DMS79 (cell line): ENCODE data around the gene DLAT.
"Not testable (repeated sequence)": the region's sequence is repeated elsewhere in the genome, so short reads cannot be mapped to it uniquely, and the experiment has no call there.

Experiments
- DNase-seq: peaks from one replicate; lab custom pipeline; 2025; lab: John Stamatoyannopoulos, UW

DLAT gene

DNA sequence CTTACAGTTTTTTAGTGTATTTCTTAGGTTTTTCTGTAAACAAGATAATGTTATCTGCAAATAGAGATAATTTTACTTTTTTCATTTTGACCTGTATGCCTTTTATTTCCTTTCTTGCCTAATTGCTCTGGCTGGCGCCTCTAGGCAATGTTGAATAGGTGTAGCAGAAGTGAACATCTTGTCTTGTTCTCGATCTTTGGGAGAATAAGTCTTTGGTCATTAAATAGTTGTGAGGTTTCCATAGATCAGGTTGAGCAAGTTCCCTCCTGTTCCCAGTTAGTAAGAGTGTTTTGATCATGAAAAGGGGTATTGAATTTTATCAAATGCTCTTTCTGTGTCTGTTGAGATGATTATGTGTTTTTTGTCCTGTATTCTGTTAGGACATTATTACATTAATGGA is 24.6 kb downstream of the DLAT start:
- no peak for DNase-seq

DNA sequence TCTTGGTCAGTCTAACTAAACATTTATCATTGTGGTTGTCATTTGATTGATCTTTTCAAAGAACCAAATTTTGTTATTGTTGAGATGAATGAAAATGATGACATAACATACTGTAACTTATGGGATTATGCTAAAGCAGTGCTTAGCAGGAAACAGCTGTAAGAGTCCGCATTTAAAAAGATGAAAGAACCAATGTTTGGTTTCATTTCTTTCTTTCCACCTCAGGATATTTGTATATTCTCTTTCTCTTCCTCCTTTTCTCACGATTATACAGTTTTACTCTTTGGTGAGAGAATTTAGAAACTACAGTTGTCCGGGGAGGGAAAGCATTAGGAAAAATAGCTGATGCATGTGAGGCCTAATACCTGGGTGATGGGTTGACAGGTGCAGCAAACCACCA is 25.5 kb downstream of the DLAT start:
- no peak for DNase-seq

DNA sequence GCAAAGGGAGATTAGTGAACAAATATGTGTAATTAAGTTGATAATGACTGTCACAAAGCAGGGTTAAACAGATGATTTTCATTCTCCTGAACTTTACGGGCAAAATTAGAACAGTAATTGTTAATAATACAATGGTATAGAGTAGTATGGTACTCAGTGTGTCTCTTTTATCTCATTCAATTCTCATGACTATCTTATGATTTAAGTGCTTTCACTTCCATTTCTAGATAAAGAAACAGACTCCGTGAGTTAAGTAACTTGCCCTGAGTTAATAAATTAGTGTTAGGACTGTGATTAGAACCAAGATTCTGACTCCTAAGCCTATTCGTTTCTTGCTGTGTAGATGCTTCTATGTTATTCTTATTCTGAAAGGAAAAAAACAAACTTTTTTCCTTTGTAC is 26.6 kb downstream of the DLAT start:
- DNase-seq: no peak

DNA sequence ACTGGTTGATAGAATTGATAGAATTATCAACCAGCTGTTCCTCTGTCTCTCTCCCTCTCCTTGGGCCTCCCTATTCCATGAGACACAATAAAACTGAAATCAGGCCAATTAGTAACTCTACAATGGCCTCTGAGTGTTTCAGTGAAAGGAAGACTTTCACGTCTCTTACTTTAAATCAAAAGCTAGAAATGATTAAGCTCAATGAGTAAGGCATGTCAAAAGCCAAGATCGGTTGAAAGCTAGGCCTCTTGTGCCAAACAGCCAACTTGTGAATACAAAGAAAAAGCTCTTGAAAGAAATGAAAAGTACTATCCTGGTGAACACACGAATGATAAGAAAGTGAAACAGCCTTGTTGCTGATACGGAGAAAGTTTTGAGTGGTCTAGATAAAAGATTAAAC is 32.0 kb downstream of the DLAT start:
- no peak for DNase-seq

DNA sequence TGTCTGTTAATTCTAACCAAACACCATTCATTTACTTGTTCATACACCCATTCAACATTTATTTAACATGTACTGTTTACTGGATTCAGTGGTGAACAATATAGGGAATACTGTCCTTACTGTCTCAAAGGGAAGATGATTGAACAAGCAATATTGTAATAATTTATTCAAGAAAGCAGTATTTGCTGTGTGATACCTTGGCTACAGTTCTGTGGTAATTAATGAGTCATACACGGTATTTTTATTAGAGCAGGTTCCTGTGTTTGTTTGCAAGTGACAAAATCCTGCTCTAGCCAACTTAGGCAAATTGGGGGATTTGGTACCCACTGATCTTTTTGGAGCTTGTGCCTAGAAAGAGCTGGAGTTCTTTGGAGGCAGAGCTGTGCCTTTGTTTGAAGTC is 32.9 kb downstream of the DLAT start:
- no peak for DNase-seq

DNA sequence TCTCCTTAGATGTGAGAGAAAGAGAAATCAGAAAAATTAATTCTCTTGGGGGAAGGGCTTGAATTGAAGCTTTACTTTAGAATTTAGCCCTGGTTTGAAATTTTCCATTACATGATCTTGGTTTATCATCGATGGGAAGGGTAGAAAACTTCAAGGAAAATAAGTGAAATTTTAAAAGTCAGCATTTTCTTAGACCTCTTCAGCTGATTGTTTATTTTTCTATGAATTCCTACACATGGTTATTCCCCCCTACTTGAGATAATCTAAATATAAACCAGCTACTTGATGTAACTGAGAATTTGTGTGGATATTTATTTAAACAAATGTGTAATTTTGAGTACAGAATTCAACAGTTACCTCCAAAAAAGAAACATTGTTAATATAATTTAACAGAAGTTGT is 37.7 kb downstream of the DLAT start:
- no peak for DNase-seq

DNA sequence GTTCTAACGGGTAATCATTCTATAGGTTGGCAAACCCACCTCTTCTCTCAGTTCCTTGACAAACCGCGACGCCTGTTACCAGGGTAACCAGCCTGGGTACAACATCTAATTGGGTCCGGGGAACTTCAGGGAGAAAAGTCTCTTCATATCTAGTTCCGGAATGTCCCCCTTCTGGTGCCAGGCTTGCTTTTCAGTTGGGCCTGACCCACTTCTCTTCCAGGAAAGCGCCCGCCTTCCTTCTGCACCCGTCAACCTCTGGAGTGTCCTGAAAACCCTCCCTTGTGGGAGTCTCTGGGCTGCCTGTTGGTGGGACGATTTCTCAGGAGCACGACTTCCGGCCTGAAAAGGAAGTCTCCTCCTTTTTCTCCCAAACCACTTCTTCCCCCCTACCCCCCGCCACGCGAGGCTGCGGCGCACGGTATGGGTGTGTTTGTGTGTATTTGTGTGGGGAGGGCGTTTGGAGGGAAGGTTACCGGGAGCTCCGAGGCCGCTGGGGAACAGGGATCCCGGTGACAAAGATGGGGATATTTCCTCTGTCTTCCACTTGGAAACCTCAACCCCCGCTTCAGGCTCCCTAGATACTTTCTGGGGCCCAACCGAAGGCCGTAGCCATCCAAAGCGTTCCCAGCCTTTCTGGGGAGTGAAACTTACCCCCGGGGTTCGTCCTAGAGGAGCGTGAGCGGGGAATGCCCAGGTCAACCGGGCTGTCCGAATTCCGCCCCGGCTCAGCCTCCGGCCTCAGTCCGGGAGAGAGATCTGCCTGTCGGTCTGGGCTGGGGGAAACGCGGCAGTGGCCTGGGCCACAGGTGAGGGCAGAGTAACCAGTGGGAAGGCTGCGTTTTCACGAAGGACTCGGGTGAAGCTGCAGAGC is 49.0 kb downstream of the DLAT start, which contains the start of the genes NKAPD1 and PIH1D2:
Gene NKAPD1, plus strand, starts transcription at position 359 of the 871 bp plus-strand sequence. CDS start 1,276 bp downstream, outside the sequence.
Gene PIH1D2, minus strand, starts transcription at position 77 of the 871 bp plus-strand sequence. CDS start 843 bp downstream, outside the sequence.
- DNase-seq: peak; percentile 94

DNA sequence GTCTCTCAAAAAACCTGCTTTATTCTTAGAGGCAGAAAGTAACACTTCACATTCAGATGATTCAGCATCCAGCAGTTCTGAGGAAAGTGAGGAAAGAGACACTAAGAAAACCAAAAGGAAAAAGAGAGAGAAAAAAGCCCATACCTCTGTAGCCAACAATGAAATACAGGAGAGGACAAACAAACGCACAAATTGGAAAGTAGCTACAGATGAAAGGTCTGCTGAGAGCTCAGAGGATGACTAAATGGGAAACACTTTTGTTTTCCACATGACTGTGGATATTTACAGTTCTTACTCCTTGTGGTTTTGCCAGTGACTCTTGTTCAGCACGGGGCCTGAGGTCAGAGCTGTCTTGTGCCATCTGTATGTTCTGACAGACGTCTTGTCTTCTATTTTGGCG is 57.5 kb downstream of the DLAT start:
- no peak for DNase-seq

DNA sequence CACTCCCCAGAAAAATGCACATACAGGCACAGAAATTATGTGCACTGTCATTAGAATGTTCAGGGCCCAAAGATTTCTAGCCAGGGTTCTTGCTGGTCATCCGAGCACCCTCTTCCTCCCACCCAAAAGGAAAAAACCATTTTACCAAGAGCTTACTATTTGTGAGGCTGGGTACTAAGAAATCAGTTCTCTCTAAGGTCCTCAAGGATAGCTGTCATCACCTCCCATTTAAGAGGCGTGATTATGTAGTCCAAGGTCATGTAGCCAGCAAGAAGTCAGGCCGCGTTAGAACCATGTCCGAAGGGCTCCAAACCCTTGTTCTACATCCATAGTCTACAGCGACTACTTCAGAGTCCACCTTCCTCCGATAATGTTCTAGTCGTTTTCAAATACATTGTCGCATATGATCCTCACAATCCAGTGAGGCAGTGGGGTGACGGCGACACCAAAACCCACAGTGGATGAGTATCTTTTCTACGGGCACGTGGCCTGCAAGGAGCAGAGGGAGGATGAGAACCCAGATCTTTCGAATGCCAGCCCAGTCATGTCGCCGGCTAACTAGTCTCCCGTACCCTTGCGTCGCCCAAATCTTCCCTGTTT is 60.7 kb downstream of the DLAT start:
- no peak for DNase-seq

DNA sequence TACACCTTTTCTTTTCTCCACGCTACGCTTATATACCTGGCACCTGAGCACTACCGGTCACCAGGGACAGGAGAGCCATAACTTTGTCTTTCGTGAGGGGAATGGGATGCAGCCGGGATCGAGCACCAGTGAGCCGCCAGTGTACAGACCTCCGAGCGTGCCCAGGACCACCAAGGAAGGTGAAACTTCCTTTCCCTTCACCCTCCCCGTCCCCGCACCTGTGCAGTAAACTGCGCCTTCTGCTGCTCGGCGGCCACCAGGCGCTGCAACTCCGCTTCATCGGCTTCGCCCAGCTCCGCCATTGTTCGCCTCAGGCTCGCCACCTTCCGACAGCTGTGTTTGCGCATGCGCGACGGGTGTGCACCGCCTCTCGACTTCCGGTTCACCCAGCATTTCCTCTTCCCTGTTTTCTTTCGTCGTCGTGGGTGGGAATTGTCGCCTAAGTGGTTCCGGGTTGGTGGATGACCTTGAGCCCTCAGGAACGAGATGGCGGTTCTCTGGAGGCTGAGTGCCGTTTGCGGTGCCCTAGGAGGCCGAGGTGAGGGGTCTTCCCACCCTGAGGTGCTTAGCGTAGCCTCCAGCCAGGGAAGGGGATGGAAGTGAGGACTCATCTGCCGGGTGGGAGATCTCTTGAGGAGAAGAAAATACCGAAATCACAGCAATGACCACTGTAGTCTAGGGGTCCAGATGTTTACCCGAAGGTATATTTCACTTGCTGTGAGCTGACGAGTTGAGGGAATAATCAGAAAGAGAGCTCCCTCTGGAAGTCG is 61.4 kb downstream of the DLAT start, which contains the start of the genes SDHD and TIMM8B:
Gene SDHD, plus strand, starts transcription at position 452 of the 770 bp plus-strand sequence. Its CDS starts 35 bp downstream, at position 487.
Gene TIMM8B, minus strand, starts transcription at position 335 of the 770 bp plus-strand sequence. Its CDS starts 33 bp downstream, at position 302.
- peak; percentile 96 for DNase-seq

DNA sequence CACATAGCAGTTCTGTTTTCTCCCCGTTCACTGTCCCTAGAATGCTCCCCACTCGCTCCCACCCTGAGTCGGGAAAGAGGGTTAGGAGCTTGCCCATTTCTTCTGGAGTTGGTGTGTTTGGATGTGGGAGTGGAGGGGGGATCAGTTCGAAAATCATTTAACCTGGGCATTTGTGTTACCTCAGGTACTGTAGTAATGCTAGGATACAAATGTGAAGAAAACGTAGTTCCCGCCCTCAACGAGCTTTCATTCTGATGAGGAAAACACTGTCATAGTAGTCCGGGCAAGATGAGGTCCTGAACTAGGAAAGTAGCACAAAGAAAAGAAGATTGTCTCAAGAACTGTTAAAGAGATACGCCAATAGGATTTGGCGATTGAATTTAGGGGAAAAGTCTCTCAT is 62.0 kb downstream of the DLAT start:
- no peak for DNase-seq

DNA sequence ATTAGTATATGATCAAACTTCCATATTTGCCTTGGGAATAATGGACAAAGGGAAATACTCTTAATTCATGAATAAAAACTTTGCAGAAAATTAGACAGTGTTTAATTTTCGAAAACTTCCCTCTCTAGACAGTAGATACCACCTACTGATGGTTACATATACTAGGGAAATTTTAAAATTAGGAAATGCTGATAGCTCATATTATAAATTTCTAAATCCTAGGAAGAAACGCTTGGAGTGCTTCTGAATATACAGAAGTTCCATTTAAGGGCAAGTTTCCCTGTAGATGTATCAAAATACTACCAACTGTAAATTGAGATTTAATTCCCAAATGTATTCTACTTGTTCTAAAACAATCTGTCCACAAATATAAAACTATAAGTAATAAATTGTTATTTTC is 70.1 kb downstream of the DLAT start:
- DNase-seq: not testable (repeated sequence)

DNA sequence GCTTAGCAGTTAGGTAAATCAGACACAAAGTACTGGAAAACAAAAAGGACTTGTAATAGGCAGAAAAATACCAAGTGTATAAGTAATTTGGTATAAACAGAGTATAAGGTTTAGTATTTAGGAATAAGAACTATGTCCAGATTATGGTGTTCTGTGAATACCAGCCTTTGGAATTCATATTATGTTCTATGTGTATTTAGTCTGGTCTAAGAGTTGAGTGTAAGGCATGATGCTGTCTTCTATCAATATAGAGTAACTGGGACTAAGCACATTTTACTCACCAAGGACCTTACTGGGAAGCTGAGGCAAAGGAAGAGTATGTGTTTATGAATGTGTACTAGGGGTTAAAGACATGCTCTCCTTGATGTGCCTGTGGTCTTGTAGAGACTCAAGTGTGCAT is 71.0 kb downstream of the DLAT start:
- no peak for DNase-seq

DNA sequence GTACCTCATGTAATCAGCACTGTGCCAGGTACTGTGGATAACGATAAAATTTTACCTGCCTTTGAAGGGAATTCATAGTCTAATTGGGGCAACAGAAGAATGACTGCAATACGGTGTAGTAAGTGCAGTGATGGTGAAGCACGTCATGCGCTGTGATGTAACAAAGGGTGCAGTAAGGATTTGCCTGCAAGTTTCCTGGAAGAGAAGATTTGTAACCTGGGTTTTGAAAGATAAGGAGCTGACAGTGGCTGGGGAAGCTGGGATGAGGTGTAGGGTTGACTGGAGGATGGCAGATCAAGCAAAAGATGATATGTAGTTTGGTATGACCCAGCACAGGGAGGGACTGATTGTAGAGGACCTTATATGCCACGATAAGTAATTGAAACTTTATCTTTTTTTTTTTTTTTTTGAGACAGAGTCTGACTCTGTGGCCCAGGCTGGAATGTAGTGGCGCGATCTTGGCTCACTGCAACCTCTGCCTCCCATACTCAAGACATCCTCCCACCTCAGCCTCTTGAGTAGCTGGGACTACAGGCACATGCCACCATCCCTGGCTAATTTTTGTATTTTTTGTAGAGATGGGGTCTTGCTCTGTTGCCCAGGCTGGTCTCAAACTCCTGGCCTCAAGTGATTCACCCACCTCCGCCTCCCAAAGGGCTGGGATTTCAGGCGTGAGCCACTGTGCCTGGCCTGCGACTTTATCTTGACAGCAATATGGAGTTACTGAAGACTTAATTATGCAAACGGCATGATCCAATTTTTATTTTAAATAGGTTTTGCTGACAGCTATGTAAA is 72.7 kb downstream of the DLAT start:
- no peak for DNase-seq

DNA sequence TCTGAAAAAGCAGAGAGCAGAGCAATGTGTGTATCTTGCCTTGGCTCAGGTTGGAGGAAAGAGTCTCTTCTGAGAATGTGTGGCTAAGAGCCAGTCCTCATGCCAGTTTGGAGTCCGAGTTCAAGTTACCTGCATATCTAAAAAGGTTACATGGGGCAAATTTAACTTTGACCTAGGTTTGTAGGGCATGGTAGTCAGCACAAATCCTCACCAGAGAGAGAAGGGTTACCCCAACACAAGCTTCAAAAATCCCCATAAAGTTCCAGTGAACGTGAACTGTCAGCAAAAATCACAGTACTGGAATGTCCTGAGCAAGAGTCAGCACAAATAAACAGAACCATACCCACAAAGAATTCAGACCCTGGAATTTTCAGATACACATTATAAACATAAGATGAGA is 75.3 kb downstream of the DLAT start:
- no peak for DNase-seq

DNA sequence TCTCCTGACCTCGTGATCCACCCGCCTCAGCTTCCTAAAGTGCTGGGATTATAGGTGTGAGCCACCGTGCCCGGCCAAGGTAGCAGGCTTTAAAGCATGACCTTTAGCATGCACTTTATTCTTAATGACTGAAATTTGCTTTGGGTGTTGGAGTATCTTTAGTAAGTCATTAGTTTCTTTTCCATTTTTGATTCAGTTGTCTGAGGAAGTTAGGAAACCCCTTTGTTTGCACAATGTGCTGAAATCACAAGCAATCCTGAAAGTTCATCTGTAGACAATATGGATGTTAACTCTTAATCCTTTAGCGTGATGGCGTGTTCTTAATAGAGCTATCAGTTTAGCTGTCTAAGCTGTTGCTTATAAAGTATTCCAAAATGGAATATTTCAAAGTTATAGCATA is 78.2 kb downstream of the DLAT start:
- no peak for DNase-seq

DNA sequence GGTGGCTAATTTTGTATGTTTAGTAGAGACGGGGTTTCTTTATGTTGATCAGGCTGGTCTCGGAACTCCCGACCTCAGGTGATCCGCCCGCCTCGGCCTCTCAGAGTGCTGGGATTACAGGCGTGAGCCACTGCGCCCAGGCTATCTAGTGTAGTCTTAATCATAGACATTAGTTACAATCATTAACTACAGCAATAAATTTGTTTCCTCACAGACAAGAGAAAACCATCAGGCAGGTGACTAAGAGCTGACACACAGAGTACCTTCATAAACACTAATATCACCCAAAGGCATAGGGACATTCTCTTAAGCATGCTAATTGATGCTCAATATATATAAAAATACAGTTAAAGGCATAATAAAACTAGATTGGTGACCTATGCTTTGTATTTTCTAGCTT is 80.9 kb downstream of the DLAT start:
- DNase-seq: no peak
